Spleen (tissue), 7 donors: Measurements from ENCODE around the gene TACC2.

Source experiments
- CTCF ChIP-seq, 11 experiments: fragments of 200-600 bp in 7 of 11; fragments of 450-650 bp in 4 of 11; sonication (generic) in 4 of 11; IDR thresholded peaks in 8 of 11; conservative IDR thresholded peaks in 3 of 11; 1 replicate in 7 of 11; 2 replicates in 4 of 11; pipeline versions ENCODE4 v1.4.0 to v1.8.0; 2016 to 2021; ENCODE audit warnings: antibody characterized with exemption in 11 of 11, inconsistent platforms in 4 of 11, mild to moderate bottlenecking in 1 of 11
- POLR2A ChIP-seq, 3 donors: fragments of 450-650 bp; IDR thresholded peaks; one replicate each; pipeline ENCODE4 v1.5.1; 2017; ENCODE audit warnings: antibody characterized with exemption in 3 of 3, mild to moderate bottlenecking in 1 of 3
- donor health status: DM: no; HTN: no; CAD: no; lungs with moderate emphysema.
- donor health status: DM: no; HTN: no; CAD: no.
- donor health status: DM: no; HTN: no; CAD: no.

GRCh38 chr10:122293156-122293960, 304.4 kb downstream of the TACC2 start:
- no peak for TF ChIP-seq POLR2A (IDR thresholded peaks at IDR 0.05)
- no peak for TF ChIP-seq CTCF (IDR thresholded peaks at IDR 0.05 in 8 of 11, conservative IDR thresholded peaks at IDR 0.05 in 3 of 11)
